WERI-Rb-1 (cell line): ENCODE results near the gene HOXC13.

Experiments
- DNase-seq: peaks from one replicate; pipeline ENCODE4 v3.0.0-alpha.2; 2020
- H3K27ac ChIP-seq: fragments of 250-450 bp; sonication (Bioruptor Pico); 2 replicates; pipeline ENCODE4 v1.5.1; 2020; ENCODE audit warnings: mild to moderate bottlenecking, moderate library complexity
- H3K27me3 ChIP-seq: fragments of 250-450 bp; sonication (Bioruptor Pico); 2 replicates; pipeline ENCODE4 v1.5.1; 2021; ENCODE audit warnings: mild to moderate bottlenecking, low read depth, moderate library complexity; ENCODE audit not compliant: insufficient read depth, severe bottlenecking
- H3K36me3 ChIP-seq: fragments of 250-450 bp; sonication (Bioruptor Pico); 2 replicates; pipeline ENCODE4 v1.5.1; 2020; ENCODE audit warnings: mild to moderate bottlenecking, moderate library complexity
- H3K4me3 ChIP-seq: 2 replicates; pipeline ENCODE4 v1.5.1; 2011; ENCODE audit warnings: low read depth, mild to moderate bottlenecking, control low read depth, low read length
- H3K9me3 ChIP-seq: fragments of 250-450 bp; sonication (Bioruptor Pico); 2 replicates; pipeline ENCODE4 v1.5.1; 2021; ENCODE audit warnings: mild to moderate bottlenecking, moderate library complexity; ENCODE audit not compliant: severe bottlenecking
- CTCF ChIP-seq: IDR thresholded peaks from 2 replicates; pipeline ENCODE4 v1.5.1; 2011; ENCODE audit warnings: low read depth, mild to moderate bottlenecking, control low read depth, inconsistent platforms, low read length

Gene HOXC13

GRCh38 chr12:53952335-53952694 is 13.7 kb downstream of the HOXC13 start:
- H3K9me3 ChIP-seq = no peaks in the 10 kb centered on the region
- H3K36me3 ChIP-seq = no peaks in the 10 kb centered on the region
- H3K27me3 ChIP-seq = peaks cover 77% of the 10 kb centered on the region
- no peak for DNase-seq
- H3K4me3 ChIP-seq = no peak overlapping the region
- peak; percentile 38; the same call in 1 of the 2 replicates for TF ChIP-seq CTCF
- no peak overlapping the region for H3K27ac ChIP-seq

DNA sequence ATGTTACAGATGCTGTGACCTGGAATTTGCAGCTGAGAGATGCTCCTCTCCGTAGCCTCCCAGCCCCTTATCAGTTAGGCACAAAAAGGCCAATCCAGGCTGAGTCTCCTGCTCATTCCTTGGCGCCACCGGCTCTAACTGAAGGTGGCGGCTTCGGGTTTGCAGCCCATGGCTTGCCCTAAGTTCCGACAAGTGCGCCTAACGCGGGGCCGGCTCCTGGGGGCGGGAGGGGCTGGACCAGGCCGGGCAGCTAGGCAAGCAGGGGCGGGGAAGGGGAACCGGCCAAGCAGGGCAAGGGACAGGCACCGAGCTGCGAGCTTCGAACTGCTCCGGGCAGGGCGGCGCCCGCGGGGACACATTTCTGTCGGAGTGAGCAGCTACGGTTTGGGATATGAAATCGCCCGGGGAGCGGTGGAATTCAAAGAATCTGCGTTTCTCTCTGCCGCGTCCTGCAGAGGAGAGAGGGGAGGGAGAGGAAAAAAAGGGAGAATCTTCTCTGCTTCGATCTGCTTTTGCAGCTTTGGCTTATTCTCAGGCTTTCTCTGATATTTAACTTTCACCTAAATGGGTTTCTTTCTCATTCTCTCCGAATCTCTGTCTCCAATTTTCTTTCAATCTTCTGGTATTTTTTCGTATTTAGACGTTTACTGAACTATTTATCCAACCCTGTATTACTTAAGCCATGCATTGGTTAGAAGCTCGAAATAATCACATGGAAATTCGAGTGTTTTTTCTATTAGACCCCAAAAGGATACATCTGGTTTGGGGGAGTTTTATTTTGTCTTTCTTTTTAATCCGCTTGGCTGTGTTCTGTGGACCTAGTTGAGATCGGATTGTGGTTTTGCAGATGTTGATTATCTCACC is 14.5 kb downstream of the HOXC13 start:
- peaks cover 77% of the 10 kb centered on the region for H3K27me3 ChIP-seq
- no peak for DNase-seq
- no peak overlapping the region for H3K27ac ChIP-seq
- no peak overlapping the region for H3K4me3 ChIP-seq
- no peaks in the 10 kb centered on the region for H3K36me3 ChIP-seq
- H3K9me3 ChIP-seq = no peaks in the 10 kb centered on the region
- TF ChIP-seq CTCF = no peak

- Histone ChIP-seq H3K36me3 (no peaks in the 10 kb centered on the region), H3K27me3 (peaks cover 77% of the 10 kb centered on the region), H3K4me3 (peak overlapping the region; percentile 50), H3K27ac (no peak overlapping the region), H3K9me3 (no peaks in the 10 kb centered on the region)
- TF ChIP-seq CTCF = no peak
- no peak for DNase-seq
These were observed 15.4 kb downstream of the HOXC13 start for GRCh38 chr12:53953831-53954693.

GRCh38 chr12:53954694-53955035 is 16.0 kb downstream of the HOXC13 start, which contains the start of gene HOXC12:
TSS of gene HOXC12 (plus strand) at chr12:53954903. CDS start at chr12:53954930, 27 bp downstream.
- peaks cover 72% of the 10 kb centered on the region for H3K27me3 ChIP-seq
- no peak for TF ChIP-seq CTCF
- peak within 1 kb of the TSS; percentile 50 for H3K4me3 ChIP-seq
- H3K9me3 ChIP-seq = no peaks in the 10 kb centered on the region
- H3K36me3 ChIP-seq = no peaks in the 10 kb centered on the region
- no peak within 1 kb of the TSS for H3K27ac ChIP-seq
- DNase-seq = no peak

DNA sequence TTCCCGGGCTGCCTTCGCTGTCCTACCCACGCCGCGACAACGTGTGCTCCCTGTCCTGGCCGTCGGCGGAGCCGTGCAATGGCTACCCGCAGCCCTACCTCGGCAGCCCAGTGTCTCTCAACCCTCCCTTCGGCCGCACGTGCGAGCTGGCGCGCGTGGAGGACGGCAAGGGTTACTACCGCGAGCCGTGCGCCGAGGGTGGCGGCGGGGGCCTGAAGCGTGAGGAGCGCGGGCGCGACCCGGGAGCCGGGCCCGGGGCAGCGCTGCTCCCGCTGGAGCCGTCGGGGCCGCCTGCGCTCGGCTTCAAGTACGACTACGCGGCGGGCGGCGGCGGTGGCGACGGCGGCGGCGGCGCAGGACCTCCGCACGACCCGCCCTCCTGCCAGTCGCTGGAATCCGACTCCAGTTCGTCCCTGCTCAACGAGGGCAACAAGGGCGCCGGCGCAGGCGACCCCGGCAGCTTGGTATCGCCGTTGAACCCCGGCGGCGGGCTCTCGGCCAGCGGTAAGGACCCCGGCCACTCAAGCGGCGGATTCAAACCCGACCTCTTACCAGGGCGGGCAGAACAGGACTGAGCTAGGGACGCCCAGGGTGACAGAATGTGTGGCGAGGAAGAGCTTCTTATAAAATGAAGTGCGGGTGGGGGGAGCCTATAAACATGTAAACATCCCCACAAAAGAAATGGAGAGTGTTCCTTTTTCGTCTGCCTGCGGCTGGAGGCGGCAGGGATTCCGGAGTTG is 16.6 kb downstream of the HOXC13 start:
- Histone ChIP-seq H3K9me3 (no peaks in the 10 kb centered on the region), H3K36me3 (no peaks in the 10 kb centered on the region), H3K27ac (no peak overlapping the region), H3K27me3 (peaks cover 67% of the 10 kb centered on the region), H3K4me3 (peak overlapping the region; percentile 50)
- no peak for TF ChIP-seq CTCF
- DNase-seq = no peak
